SU-DHL-6 (cell line): ENCODE data around the gene ICAM4.

Experiments
- H2AFZ ChIP-seq: fragments of 200-600 bp; sonication (generic); 2 replicates; pipeline ENCODE4 v1.6.1; 2014; ENCODE audit warnings: low read depth, mild to moderate bottlenecking, moderate library complexity, mixed read lengths, antibody characterized with exemption, low read length; ENCODE audit not compliant: severe bottlenecking
- H3F3A ChIP-seq: fragments of 200-600 bp; shearing (Covaris generic); 2 replicates; pipeline ENCODE4 v1.6.0; 2016; ENCODE audit warnings: antibody characterized with exemption, mild to moderate bottlenecking; ENCODE audit not compliant: insufficient read depth
- H3K27ac ChIP-seq: fragments of 200-600 bp; sonication (generic); 2 replicates; pipeline ENCODE4 v1.5.1; 2016; ENCODE audit warnings: low read depth, mild to moderate bottlenecking, low read length, moderate library complexity, mixed read lengths
- H3K27me3 ChIP-seq: fragments of 200-600 bp; sonication (generic), shearing (Covaris generic); 2 replicates; pipeline ENCODE4 v1.6.0; 2014; ENCODE audit warnings: mild to moderate bottlenecking, low read length
- H3K36me3 ChIP-seq: fragments of 200-600 bp; sonication (generic); 2 replicates; pipeline ENCODE4 v1.6.1; 2014; ENCODE audit warnings: mild to moderate bottlenecking, low read length, mixed read lengths
- H3K4me2 ChIP-seq: fragments of 300-600, 200-600 bp; shearing (Covaris generic), sonication (generic); 2 replicates; pipeline ENCODE4 v1.6.0; 2014; ENCODE audit warnings: low read length, low read depth, mild to moderate bottlenecking; ENCODE audit not compliant: poor library complexity, severe bottlenecking
- H3K4me3 ChIP-seq: fragments of 200-600 bp; sonication (generic); 2 replicates; pipeline ENCODE4 v1.5.1; 2014; ENCODE audit warnings: antibody characterized with exemption, low read length, mild to moderate bottlenecking, mixed read lengths; ENCODE audit not compliant: insufficient read depth, poor library complexity, severe bottlenecking
- H3K79me2 ChIP-seq: fragments of 200-600 bp; sonication (generic); 2 replicates; pipeline ENCODE4 v1.6.1; 2014; ENCODE audit warnings: mild to moderate bottlenecking, low read length, moderate library complexity; ENCODE audit not compliant: insufficient read depth
- H3K9ac ChIP-seq: fragments of 200-600 bp; sonication (generic); 2 replicates; pipeline ENCODE4 v1.7.0; 2014; ENCODE audit warnings: mild to moderate bottlenecking, low read length
- H3K9me2 ChIP-seq: fragments of 200-600 bp; sonication (generic); replicated peaks from 2 replicates; pipeline ENCODE4 v1.6.1; 2014; ENCODE audit warnings: low read length; ENCODE audit not compliant: insufficient read depth
- H3K9me3 ChIP-seq: fragments of 200-600 bp; sonication (generic); 2 replicates; pipeline ENCODE4 v1.6.1; 2014; ENCODE audit warnings: low read length, mixed read lengths; ENCODE audit not compliant: insufficient read depth
- H4K20me1 ChIP-seq: fragments of 200-600 bp; sonication (generic); 2 replicates; pipeline ENCODE4 v1.6.1; 2014; ENCODE audit warnings: low read depth, mild to moderate bottlenecking, antibody characterized with exemption, low read length, moderate library complexity, mixed read lengths
- CTCF ChIP-seq: fragments of 200-600 bp; sonication (generic); IDR thresholded peaks from one replicate; pipeline ENCODE4 v1.5.1; 2017; ENCODE audit warnings: antibody characterized with exemption, mild to moderate bottlenecking, low read length, moderate library complexity; ENCODE audit not compliant: insufficient read depth, poor library complexity, severe bottlenecking
- EZH2phosphoT487 ChIP-seq: fragments of 200-600 bp; sonication (generic), shearing (Covaris generic); conservative IDR thresholded peaks from 2 replicates; pipeline ENCODE4 v1.6.1; 2018; ENCODE audit warnings: mild to moderate bottlenecking, antibody characterized with exemption, low read length, moderate library complexity, mixed read lengths

The ICAM4 gene

GRCh38 chr19:10284065-10284959 is 2.4 kb upstream of the ICAM4 start:
- Histone ChIP-seq H3K9me3 (no peaks in the 10 kb centered on the region), H3K9me2 (no peaks in the 10 kb centered on the region), H3K79me2 (0 out of 2 replicates have a peak, but pooled peaks cover 5% of the 10 kb centered on the region), H4K20me1 (no peaks in the 10 kb centered on the region), H3F3A (peaks cover 18% of the 10 kb centered on the region), H3K9ac (no peak overlapping the region), H3K4me2 (no peak overlapping the region), H3K27me3 (no peaks in the 10 kb centered on the region), H3K27ac (no peak overlapping the region), H3K4me3 (no peak overlapping the region), H2AFZ (no peak overlapping the region), H3K36me3 (no peaks in the 10 kb centered on the region)
- TF ChIP-seq EZH2phosphoT487 (no peak), CTCF (no peak)

- no peaks in the 10 kb centered on the region for H4K20me1 ChIP-seq
- 0 out of 2 replicates have a peak, but pooled peaks cover under 1% of the 10 kb centered on the region for H3K79me2 ChIP-seq
- H3K9me2 ChIP-seq = no peaks in the 10 kb centered on the region
- no peak overlapping the region for H2AFZ ChIP-seq
- H3K4me2 ChIP-seq = no peak overlapping the region
- peaks cover 18% of the 10 kb centered on the region for H3F3A ChIP-seq
- H3K27ac ChIP-seq = no peak overlapping the region
- no peaks in the 10 kb centered on the region for H3K9me3 ChIP-seq
- no peaks in the 10 kb centered on the region for H3K36me3 ChIP-seq
- TF ChIP-seq EZH2phosphoT487 (no peak), CTCF (no peak)
- H3K4me3 ChIP-seq = no peak overlapping the region
- no peak overlapping the region for H3K9ac ChIP-seq
- H3K27me3 ChIP-seq = no peaks in the 10 kb centered on the region
Observed at GRCh38 chr19:10284960-10285278, 1.8 kb upstream of the ICAM4 start.

GRCh38 chr19:10285393-10285792 is 1.4 kb upstream of the ICAM4 start:
- H3K79me2 ChIP-seq = no peaks in the 10 kb centered on the region
- no peaks in the 10 kb centered on the region for H3K9me2 ChIP-seq
- H4K20me1 ChIP-seq = no peaks in the 10 kb centered on the region
- no peaks in the 10 kb centered on the region for H3K36me3 ChIP-seq
- no peak overlapping the region for H3K4me3 ChIP-seq
- no peak overlapping the region for H2AFZ ChIP-seq
- no peaks in the 10 kb centered on the region for H3K27me3 ChIP-seq
- H3K9ac ChIP-seq = no peak overlapping the region
- no peak overlapping the region for H3K27ac ChIP-seq
- TF ChIP-seq CTCF = no peak
- no peak for TF ChIP-seq EZH2phosphoT487
- H3K4me2 ChIP-seq = no peak overlapping the region
- peaks cover 18% of the 10 kb centered on the region for H3F3A ChIP-seq
- H3K9me3 ChIP-seq = no peaks in the 10 kb centered on the region
